Keratinocyte (primary cell): ENCODE results near the gene IL17RD. TPM values are rescaled to one million over a fixed set of nuclear protein-coding genes. Genes with fewer than 3 reads are reported as not detected.
A peak's percentile ranks its signal among the peaks of the same experiment; 100 is the strongest.

Experiments
- DNase-seq: peaks from one replicate; pipeline ENCODE4 v3.0.0-alpha.2; 2011; ENCODE audit warnings: low read depth, missing footprints, low spot score
- FAIRE-seq: peaks from 2 replicates; lab custom pipeline; 2011; peaks lifted over from hg19 to GRCh38; lab: Jason Lieb, UNC
- H2AFZ ChIP-seq: 2 replicates; pipeline ENCODE4 v1.6.0; 2012; ENCODE audit warnings: low read length, control low read depth, inconsistent platforms; ENCODE audit not compliant: control insufficient read depth
- H3K27ac ChIP-seq: 2 replicates; pipeline ENCODE4 v1.5.1; 2011; ENCODE audit warnings: low read length; ENCODE audit not compliant: control insufficient read depth, insufficient read depth
- H3K27me3 ChIP-seq: 3 replicates; pipeline ENCODE4 v1.6.0; 2011; ENCODE audit warnings: low read length; ENCODE audit not compliant: control insufficient read depth, insufficient read depth; ENCODE audit errors: extremely low read depth
- H3K36me3 ChIP-seq, 2 experiments: 2 replicates in 1 of 2; 3 replicates in 1 of 2; pipeline ENCODE4 v1.5.1; 2011; ENCODE audit warnings: low read length in 2 of 2, mild to moderate bottlenecking in 1 of 2; ENCODE audit not compliant: control insufficient read depth in 2 of 2, insufficient read depth in 2 of 2; ENCODE audit errors: extremely low read depth in 1 of 2
- H3K4me1 ChIP-seq: 3 replicates; pipeline ENCODE4 v1.5.1; 2011; ENCODE audit warnings: low read length; ENCODE audit not compliant: control insufficient read depth, insufficient read depth; ENCODE audit errors: extremely low read depth
- H3K4me2 ChIP-seq: 3 replicates; pipeline ENCODE4 v1.6.0; 2011; ENCODE audit warnings: low read depth, low read length; ENCODE audit not compliant: control insufficient read depth, insufficient read depth; ENCODE audit errors: extremely low read depth
- H3K4me3 ChIP-seq, 3 experiments: fragments of 200-600 bp in 1 of 3; sonication (generic) in 1 of 3; 2 replicates in 2 of 3; 3 replicates in 1 of 3; pipeline ENCODE4 v1.5.1; 2011 to 2016; ENCODE audit warnings: low read length in 3 of 3, mild to moderate bottlenecking in 3 of 3, control low read depth in 2 of 3, inconsistent platforms in 1 of 3, low read depth in 1 of 3, mixed read lengths in 1 of 3, mixed run types in 1 of 3, moderate library complexity in 1 of 3; ENCODE audit not compliant: control insufficient read depth in 2 of 3, insufficient read depth in 2 of 3; ENCODE audit errors: extremely low read depth in 1 of 3
- H3K79me2 ChIP-seq: 2 replicates; pipeline ENCODE4 v1.6.0; 2012; ENCODE audit warnings: low read length; ENCODE audit not compliant: control insufficient read depth, insufficient read depth
- H3K9ac ChIP-seq: 3 replicates; pipeline ENCODE4 v1.6.0; 2011; ENCODE audit warnings: low read length; ENCODE audit not compliant: control insufficient read depth, insufficient read depth; ENCODE audit errors: extremely low read depth
- H3K9me1 ChIP-seq: 3 replicates; pipeline ENCODE4 v1.6.0; 2011; ENCODE audit warnings: low read length; ENCODE audit not compliant: control insufficient read depth, insufficient read depth; ENCODE audit errors: extremely low read depth
- H3K9me3 ChIP-seq: 2 replicates; pipeline ENCODE4 v1.5.1; 2012; ENCODE audit warnings: low read depth, low read length; ENCODE audit not compliant: control insufficient read depth
- H4K20me1 ChIP-seq: 3 replicates; pipeline ENCODE4 v1.6.0; 2011; ENCODE audit warnings: low read length; ENCODE audit not compliant: control insufficient read depth, insufficient read depth; ENCODE audit errors: extremely low read depth
- EZH2 ChIP-seq: IDR thresholded peaks from one replicate; pipeline ENCODE4 v1.6.1; 2012; ENCODE audit warnings: inconsistent platforms, mild to moderate bottlenecking, low read length, moderate library complexity
- dilution Hi-C: fragments of 300-500 bp; cut with MboI; formaldehyde crosslinking; loops from one replicate; pipeline ENCODE4 v1.7.0; 2020; ENCODE audit warnings: low sequenced_read_pairs; ENCODE audit not compliant: extremely low pct_ligation_motif_present
- polyA plus RNA-seq, 5 experiments: library from polyadenylated mRNA; depleted of rRNA in 3 of 5; stranded (reverse) in 3 of 5; stranded (forward) in 1 of 5; unstranded in 1 of 5; fragments of >200 nt; gene quantifications; 1 replicate in 1 of 5; 2 replicates in 3 of 5; 3 replicates in 1 of 5; pipeline versions ENCODE4 v1.2.1 to v1.2.3, GENCODE V29; 2011 to 2012; ENCODE audit warnings: missing spikeins in 2 of 5, low read depth in 1 of 5, low replicate concordance in 1 of 5
- TF ChIP-seq, protein P1 (sequence below), 3 experiments: IDR thresholded peaks in 1 of 3; conservative IDR thresholded peaks in 1 of 3; optimal IDR thresholded peaks in 1 of 3; 2 replicates in 2 of 3; 3 replicates in 1 of 3; pipeline versions ENCODE3 to v1.5.1; 2011; ENCODE audit warnings: low read length in 3 of 3, mild to moderate bottlenecking in 3 of 3, moderate library complexity in 2 of 3, control low read depth in 1 of 3, inconsistent platforms in 1 of 3; ENCODE audit not compliant: insufficient read depth in 2 of 3; ENCODE audit errors: extremely low read depth in 1 of 3

The IL17RD gene
- polyA plus RNA-seq, 1 donor (not counting 4 experiments of a cell fraction or from before 2014, with no cell fraction given) = 1.4 TPM

GRCh38 chr3:57100046-57100695 is 65.0 kb downstream of the IL17RD start:
- dilution Hi-C loops = no loop called here
- Histone ChIP-seq H3K9ac (no peak overlapping the region), H3K4me1 (peaks cover 7% of the 10 kb centered on the region), H3K27ac (no peak overlapping the region), H2AFZ (no peak overlapping the region), H4K20me1 (no peaks in the 10 kb centered on the region), H3K4me2 (no peak overlapping the region), H3K27me3 (no peaks in the 10 kb centered on the region), H3K79me2 (no peaks in the 10 kb centered on the region), H3K36me3 (no peaks in the 10 kb centered on the region), H3K9me3 (no peaks in the 10 kb centered on the region), H3K9me1 (no peaks in the 10 kb centered on the region), H3K4me3 (no peak overlapping the region)
- TF ChIP-seq, protein P1, sequence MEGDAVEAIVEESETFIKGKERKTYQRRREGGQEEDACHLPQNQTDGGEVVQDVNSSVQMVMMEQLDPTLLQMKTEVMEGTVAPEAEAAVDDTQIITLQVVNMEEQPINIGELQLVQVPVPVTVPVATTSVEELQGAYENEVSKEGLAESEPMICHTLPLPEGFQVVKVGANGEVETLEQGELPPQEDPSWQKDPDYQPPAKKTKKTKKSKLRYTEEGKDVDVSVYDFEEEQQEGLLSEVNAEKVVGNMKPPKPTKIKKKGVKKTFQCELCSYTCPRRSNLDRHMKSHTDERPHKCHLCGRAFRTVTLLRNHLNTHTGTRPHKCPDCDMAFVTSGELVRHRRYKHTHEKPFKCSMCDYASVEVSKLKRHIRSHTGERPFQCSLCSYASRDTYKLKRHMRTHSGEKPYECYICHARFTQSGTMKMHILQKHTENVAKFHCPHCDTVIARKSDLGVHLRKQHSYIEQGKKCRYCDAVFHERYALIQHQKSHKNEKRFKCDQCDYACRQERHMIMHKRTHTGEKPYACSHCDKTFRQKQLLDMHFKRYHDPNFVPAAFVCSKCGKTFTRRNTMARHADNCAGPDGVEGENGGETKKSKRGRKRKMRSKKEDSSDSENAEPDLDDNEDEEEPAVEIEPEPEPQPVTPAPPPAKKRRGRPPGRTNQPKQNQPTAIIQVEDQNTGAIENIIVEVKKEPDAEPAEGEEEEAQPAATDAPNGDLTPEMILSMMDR (optimal IDR thresholded peaks at IDR 0.05 in 1 of 3, IDR thresholded peaks at IDR 0.05 in 1 of 3, conservative IDR thresholded peaks at IDR 0.05 in 1 of 3; ENCODE audit: extremely low read depth in 1 of 3, insufficient read depth in 2 of 3, low read length in 3 of 3) = peak; percentile 76 to 90 (median 85)
- no peak for TF ChIP-seq EZH2
- FAIRE-seq (peak; percentile 89), DNase-seq (no peak)

DNA sequence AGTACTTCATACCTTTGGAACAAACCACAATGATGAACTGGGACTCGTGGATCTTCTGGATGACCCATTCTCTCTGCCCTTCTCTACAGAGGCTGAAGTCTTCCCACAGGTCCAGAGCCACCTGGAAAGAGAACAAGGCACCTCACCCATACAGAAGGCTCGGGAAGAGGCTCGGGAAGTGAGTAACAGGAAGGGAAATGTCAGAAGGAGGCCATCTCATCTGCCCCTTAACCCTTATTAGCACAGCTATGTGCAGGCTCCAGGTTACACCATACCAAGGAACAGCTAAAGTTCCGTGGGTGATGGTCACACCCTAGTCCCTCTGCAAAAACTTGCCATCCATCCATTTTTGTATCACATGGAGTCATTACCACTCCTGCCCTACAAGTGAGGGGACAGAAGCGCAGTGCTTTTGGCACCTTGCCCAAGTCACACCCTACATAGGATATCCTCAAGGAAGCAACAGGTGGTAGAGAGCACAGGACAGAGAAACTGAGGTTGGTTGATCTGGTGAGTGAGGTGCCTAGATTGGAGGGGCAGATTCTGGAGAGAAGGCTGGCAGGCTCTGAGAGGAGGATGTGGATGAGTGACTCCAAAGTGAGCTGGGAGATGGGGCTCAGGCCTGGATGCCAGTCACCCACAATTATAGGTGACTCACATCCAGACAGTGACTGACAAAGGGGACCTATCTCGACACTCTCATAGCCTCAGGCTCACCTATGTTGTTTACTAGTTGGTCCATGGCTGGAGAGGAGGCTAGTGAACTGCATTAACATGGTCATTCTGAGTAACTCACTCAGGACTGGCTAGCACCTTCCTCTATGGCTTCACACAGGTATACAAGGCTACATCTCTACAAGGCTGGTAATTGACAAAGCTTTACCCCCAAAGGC is 66.5 kb downstream of the IL17RD start:
- DNase-seq = no peak
- Histone ChIP-seq H3K79me2 (no peaks in the 10 kb centered on the region), H3K36me3 (no peaks in the 10 kb centered on the region), H3K4me3 (no peak overlapping the region), H3K9ac (no peak overlapping the region), H3K27me3 (no peaks in the 10 kb centered on the region), H3K9me3 (no peaks in the 10 kb centered on the region), H3K4me2 (no peak overlapping the region), H3K27ac (no peak overlapping the region), H4K20me1 (no peaks in the 10 kb centered on the region), H3K9me1 (no peaks in the 10 kb centered on the region), H2AFZ (no peak overlapping the region), H3K4me1 (peaks cover 7% of the 10 kb centered on the region)
- no peak for TF ChIP-seq EZH2
- TF ChIP-seq, protein P1 (optimal IDR thresholded peaks at IDR 0.05 in 1 of 3, IDR thresholded peaks at IDR 0.05 in 1 of 3, conservative IDR thresholded peaks at IDR 0.05 in 1 of 3; ENCODE audit: extremely low read depth in 1 of 3, insufficient read depth in 2 of 3, low read length in 3 of 3) = no peak
- no peak for FAIRE-seq
- dilution Hi-C loops = loop anchor here (25.0 kb wide), 1 partner anchor 111 kb away; no protein-coding TSS in a partner anchor
